ENCODE data around the gene MRC1. TPM values are rescaled to one million over a fixed set of nuclear protein-coding genes. Genes with fewer than 3 reads are reported as not detected.

Gene MRC1
- polyA plus RNA-seq, 1 donor (not counting 4 experiments of a cell fraction or from before 2014, with no cell fraction given), result 0.01 TPM

DNA sequence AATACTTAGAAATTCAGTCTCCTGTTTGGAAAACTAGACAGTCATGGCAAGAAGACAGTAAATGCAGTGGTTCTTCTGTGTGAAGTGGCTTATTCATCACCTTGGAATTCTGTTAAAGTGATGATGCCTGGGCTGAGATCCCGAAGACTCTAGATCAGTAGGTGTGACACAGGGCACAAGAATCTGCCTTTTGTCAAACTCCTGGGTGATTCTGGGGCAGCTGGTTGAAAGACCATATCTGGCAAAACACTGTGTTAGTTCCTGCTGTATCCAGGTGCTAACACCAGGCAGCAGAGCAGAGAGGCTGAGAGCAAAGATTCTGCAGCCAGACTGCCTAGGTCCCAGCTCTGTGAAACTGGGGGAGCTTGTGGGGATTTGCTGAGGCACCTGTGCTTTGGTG is 26.5 kb downstream of the MRC1 start:
- Histone ChIP-seq H4K20me1 (ENCODE audit: control insufficient read depth, extremely low read depth, insufficient read depth, low read length) (no peaks in the 10 kb centered on the region), H3K27ac (ENCODE audit: control insufficient read depth, insufficient read depth, low read length) (peak overlapping the region; percentile 53), H3K9me1 (ENCODE audit: control insufficient read depth, extremely low read depth, insufficient read depth, low read length) (no peaks in the 10 kb centered on the region), H3K4me3 (ENCODE audit: control insufficient read depth in 2 of 3, extremely low read depth in 1 of 3, insufficient read depth in 2 of 3, low read depth in 1 of 3, low read length in 3 of 3) (peak overlapping the region in 2 of 3 experiments; percentile 23 to 31), H3K36me3 (ENCODE audit: control insufficient read depth in 2 of 2, extremely low read depth in 1 of 2, insufficient read depth in 2 of 2, low read length in 2 of 2) (no peaks in the 10 kb centered on the region), H3K27me3 (ENCODE audit: control insufficient read depth, extremely low read depth, insufficient read depth, low read length) (no peaks in the 10 kb centered on the region), H3K9ac (ENCODE audit: control insufficient read depth, extremely low read depth, insufficient read depth, low read length) (peak overlapping the region; percentile 4), H3K4me1 (ENCODE audit: control insufficient read depth, extremely low read depth, insufficient read depth, low read length) (peaks cover 32% of the 10 kb centered on the region), H2AFZ (ENCODE audit: control insufficient read depth, low read length) (peak overlapping the region; percentile 38), H3K79me2 (ENCODE audit: control insufficient read depth, insufficient read depth, low read length) (no peaks in the 10 kb centered on the region), H3K4me2 (ENCODE audit: control insufficient read depth, extremely low read depth, insufficient read depth, low read depth, low read length) (peak overlapping the region; percentile 59), H3K9me3 (ENCODE audit: control insufficient read depth, low read depth, low read length) (no peaks in the 10 kb centered on the region)
- FAIRE-seq, result peak; percentile 100
- DNase-seq (ENCODE audit: low read depth, low spot score), result peak; percentile 82
- dilution Hi-C loops (cut with MboI; ENCODE audit: extremely low pct_ligation_motif_present, low sequenced_read_pairs), result no loop called here
- TF ChIP-seq EZH2 (IDR thresholded peaks at IDR 0.05; ENCODE audit: low read length), result no peak
- TF ChIP-seq, protein P1, sequence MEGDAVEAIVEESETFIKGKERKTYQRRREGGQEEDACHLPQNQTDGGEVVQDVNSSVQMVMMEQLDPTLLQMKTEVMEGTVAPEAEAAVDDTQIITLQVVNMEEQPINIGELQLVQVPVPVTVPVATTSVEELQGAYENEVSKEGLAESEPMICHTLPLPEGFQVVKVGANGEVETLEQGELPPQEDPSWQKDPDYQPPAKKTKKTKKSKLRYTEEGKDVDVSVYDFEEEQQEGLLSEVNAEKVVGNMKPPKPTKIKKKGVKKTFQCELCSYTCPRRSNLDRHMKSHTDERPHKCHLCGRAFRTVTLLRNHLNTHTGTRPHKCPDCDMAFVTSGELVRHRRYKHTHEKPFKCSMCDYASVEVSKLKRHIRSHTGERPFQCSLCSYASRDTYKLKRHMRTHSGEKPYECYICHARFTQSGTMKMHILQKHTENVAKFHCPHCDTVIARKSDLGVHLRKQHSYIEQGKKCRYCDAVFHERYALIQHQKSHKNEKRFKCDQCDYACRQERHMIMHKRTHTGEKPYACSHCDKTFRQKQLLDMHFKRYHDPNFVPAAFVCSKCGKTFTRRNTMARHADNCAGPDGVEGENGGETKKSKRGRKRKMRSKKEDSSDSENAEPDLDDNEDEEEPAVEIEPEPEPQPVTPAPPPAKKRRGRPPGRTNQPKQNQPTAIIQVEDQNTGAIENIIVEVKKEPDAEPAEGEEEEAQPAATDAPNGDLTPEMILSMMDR (optimal IDR thresholded peaks at IDR 0.05 in 1 of 3, IDR thresholded peaks at IDR 0.05 in 1 of 3, conservative IDR thresholded peaks at IDR 0.05 in 1 of 3; ENCODE audit: extremely low read depth in 1 of 3, insufficient read depth in 2 of 3, low read length in 3 of 3), result peak in 2 of 3 experiments; percentile 10 to 31

DNA sequence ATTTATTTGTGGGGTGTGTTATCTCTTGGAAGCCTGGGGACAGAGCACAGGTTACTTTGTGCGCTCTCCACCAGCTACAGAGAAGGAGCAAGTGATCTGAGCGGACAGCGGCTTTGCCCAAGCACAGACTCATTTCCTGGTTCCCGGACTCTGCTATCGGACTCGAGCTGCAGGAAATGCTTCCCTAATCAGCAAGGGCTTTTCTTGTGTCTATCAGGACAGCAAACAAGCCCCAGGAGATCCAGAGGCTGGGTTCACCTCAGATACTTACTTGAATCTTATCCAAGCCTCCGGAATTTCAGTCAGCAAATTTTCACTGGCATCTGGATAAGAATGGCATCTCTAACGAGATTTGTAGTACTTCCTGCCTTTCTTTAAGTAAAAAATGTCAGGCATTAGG is 27.8 kb downstream of the MRC1 start:
- Histone ChIP-seq H3K36me3 (ENCODE audit: control insufficient read depth in 2 of 2, extremely low read depth in 1 of 2, insufficient read depth in 2 of 2, low read length in 2 of 2) (no peaks in the 10 kb centered on the region), H3K27me3 (ENCODE audit: control insufficient read depth, extremely low read depth, insufficient read depth, low read length) (no peaks in the 10 kb centered on the region), H3K79me2 (ENCODE audit: control insufficient read depth, insufficient read depth, low read length) (no peaks in the 10 kb centered on the region), H3K4me1 (ENCODE audit: control insufficient read depth, extremely low read depth, insufficient read depth, low read length) (peaks cover 32% of the 10 kb centered on the region), H3K27ac (ENCODE audit: control insufficient read depth, insufficient read depth, low read length) (peak overlapping the region; percentile 54), H2AFZ (ENCODE audit: control insufficient read depth, low read length) (peak overlapping the region; percentile 93), H3K9me3 (ENCODE audit: control insufficient read depth, low read depth, low read length) (no peaks in the 10 kb centered on the region), H4K20me1 (ENCODE audit: control insufficient read depth, extremely low read depth, insufficient read depth, low read length) (no peaks in the 10 kb centered on the region), H3K4me2 (ENCODE audit: control insufficient read depth, extremely low read depth, insufficient read depth, low read depth, low read length) (peak overlapping the region; percentile 73), H3K9ac (ENCODE audit: control insufficient read depth, extremely low read depth, insufficient read depth, low read length) (peak overlapping the region; percentile 47), H3K4me3 (ENCODE audit: control insufficient read depth in 2 of 3, extremely low read depth in 1 of 3, insufficient read depth in 2 of 3, low read depth in 1 of 3, low read length in 3 of 3) (peak overlapping the region in 2 of 3 experiments; percentile 33 to 37), H3K9me1 (ENCODE audit: control insufficient read depth, extremely low read depth, insufficient read depth, low read length) (no peaks in the 10 kb centered on the region)
- DNase-seq (ENCODE audit: low read depth, low spot score) (no peak), FAIRE-seq (peak; percentile 84)
- dilution Hi-C loops (cut with MboI; ENCODE audit: extremely low pct_ligation_motif_present, low sequenced_read_pairs), result no loop called here
- TF ChIP-seq EZH2 (IDR thresholded peaks at IDR 0.05; ENCODE audit: low read length), result no peak
- TF ChIP-seq, protein P1 (optimal IDR thresholded peaks at IDR 0.05 in 1 of 3, IDR thresholded peaks at IDR 0.05 in 1 of 3, conservative IDR thresholded peaks at IDR 0.05 in 1 of 3; ENCODE audit: extremely low read depth in 1 of 3, insufficient read depth in 2 of 3, low read length in 3 of 3), result no peak
